ENCODE measurements around the gene SNX27.

- TF ChIP-seq, protein P1, sequence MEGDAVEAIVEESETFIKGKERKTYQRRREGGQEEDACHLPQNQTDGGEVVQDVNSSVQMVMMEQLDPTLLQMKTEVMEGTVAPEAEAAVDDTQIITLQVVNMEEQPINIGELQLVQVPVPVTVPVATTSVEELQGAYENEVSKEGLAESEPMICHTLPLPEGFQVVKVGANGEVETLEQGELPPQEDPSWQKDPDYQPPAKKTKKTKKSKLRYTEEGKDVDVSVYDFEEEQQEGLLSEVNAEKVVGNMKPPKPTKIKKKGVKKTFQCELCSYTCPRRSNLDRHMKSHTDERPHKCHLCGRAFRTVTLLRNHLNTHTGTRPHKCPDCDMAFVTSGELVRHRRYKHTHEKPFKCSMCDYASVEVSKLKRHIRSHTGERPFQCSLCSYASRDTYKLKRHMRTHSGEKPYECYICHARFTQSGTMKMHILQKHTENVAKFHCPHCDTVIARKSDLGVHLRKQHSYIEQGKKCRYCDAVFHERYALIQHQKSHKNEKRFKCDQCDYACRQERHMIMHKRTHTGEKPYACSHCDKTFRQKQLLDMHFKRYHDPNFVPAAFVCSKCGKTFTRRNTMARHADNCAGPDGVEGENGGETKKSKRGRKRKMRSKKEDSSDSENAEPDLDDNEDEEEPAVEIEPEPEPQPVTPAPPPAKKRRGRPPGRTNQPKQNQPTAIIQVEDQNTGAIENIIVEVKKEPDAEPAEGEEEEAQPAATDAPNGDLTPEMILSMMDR (IDR thresholded peaks at IDR 0.05): no peak
- TF ChIP-seq POLR2A (IDR thresholded peaks at IDR 0.05): no peak
These were observed 30.4 kb upstream of the SNX27 start for GRCh38 chr1:151581451-151581850.
